Vagina (tissue), 2 donors: ENCODE data around the gene TMEM135.

Experiments
- POLR2AphosphoS5 ChIP-seq, 2 donors: sonication (generic); formaldehyde crosslinking; IDR thresholded peaks; one replicate each; pipeline ENCODE4 v1.9.0; 2017; ENCODE audit warnings: antibody characterized with exemption in 2 of 2, mild to moderate bottlenecking in 2 of 2, low read depth in 1 of 2; ENCODE audit not compliant: insufficient read depth in 1 of 2
- TF ChIP-seq, protein P1 (sequence below), 3 experiments: fragments of 450-650 bp in 2 of 3; fragments of 200-600 bp in 1 of 3; sonication (generic) in 1 of 3; IDR thresholded peaks; one replicate each; pipeline ENCODE4 v1.5.1; 2017 to 2019; ENCODE audit warnings: antibody characterized with exemption in 3 of 3, mild to moderate bottlenecking in 2 of 3, moderate library complexity in 2 of 3

DNA sequence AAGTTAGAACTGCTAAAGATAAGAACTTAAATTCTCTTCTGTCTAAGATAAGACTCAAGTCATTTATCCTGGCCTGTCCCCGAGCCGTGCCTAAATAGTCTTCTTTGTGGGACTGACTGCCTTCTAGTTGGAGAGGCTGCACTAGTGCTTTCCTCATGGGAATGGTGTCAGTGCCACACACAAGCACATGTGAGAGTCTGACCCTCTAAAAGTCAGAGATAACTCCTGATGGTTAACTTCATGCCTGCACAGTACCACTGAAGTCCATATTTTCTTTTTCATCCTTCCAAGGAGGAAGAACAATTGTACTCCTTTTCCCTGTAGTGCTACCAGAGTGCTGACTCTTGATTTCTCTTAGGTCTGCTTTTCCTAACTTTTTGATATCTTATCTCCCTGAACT lies 309.7 kb downstream of the TMEM135 start:
- no peak for TF ChIP-seq POLR2AphosphoS5 (IDR thresholded peaks at IDR 0.05; ENCODE audit: insufficient read depth in 1 of 2, low read depth in 1 of 2)
- TF ChIP-seq, protein P1, sequence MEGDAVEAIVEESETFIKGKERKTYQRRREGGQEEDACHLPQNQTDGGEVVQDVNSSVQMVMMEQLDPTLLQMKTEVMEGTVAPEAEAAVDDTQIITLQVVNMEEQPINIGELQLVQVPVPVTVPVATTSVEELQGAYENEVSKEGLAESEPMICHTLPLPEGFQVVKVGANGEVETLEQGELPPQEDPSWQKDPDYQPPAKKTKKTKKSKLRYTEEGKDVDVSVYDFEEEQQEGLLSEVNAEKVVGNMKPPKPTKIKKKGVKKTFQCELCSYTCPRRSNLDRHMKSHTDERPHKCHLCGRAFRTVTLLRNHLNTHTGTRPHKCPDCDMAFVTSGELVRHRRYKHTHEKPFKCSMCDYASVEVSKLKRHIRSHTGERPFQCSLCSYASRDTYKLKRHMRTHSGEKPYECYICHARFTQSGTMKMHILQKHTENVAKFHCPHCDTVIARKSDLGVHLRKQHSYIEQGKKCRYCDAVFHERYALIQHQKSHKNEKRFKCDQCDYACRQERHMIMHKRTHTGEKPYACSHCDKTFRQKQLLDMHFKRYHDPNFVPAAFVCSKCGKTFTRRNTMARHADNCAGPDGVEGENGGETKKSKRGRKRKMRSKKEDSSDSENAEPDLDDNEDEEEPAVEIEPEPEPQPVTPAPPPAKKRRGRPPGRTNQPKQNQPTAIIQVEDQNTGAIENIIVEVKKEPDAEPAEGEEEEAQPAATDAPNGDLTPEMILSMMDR (IDR thresholded peaks at IDR 0.05), result no peak
